SIG-M5 treated with dmso at 0.1 percent for 504 hours (cell line): ENCODE data around the gene FCHSD2.
A peak's percentile ranks its signal among the peaks of the same experiment; 100 is the strongest.
"Not testable (repeated sequence)": the region's sequence is repeated elsewhere in the genome, so short reads cannot be mapped to it uniquely, and the experiment has no call there.

Source experiments
- DNase-seq: peaks from one replicate; lab custom pipeline; 2025; ENCODE audit not compliant: unreplicated experiment; lab: John Stamatoyannopoulos, UW

Gene FCHSD2

DNA sequence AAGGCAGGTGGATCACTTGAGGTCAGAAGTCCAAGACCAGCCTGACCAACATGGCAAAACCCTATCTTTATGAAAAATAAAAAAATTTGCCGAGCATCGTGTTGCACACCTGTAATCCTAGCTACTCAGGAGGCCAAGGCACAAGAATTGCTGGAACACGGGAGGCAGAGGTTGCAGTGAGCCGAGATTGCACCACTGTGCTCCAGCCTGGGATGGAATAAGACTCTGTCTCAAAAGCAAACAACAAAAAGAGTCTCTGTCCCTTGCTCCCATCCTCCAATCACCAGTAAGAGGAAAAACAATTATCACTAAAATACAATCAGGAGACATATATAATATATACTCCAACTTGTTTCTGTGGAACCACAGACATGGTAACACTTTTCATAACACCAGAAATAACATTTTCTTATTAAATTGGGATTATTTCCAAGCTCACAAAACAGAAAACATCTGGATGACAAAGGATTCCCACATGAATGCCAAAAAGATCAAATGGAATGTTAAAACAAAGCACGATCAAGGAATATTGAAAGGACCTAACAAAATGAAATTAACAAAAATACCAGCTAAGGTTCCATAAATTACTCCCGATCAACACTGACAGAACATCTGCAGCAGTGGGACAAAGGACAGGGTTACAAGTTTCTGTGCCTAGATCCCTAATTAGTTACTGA lies 15.2 kb downstream of the FCHSD2 start:
- no peak for DNase-seq

DNA sequence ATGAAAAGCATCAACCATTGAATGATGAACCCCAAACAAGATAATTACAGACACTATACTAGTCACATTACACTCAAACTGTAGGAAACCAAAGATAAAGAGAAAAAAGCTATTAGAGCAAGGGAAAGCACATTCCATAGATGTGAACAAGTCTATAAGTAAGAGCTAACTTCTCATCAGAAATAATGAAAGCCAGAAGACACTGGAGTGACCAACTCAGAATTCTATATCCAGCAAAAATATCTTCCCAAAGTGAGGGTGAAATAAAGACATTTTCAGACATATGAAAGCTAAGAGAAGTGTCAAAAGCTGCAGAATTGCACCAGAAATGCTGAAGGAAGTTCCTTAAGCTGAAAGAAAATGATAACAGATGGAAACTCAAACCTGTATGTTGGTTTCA lies 17.3 kb downstream of the FCHSD2 start:
- no peak for DNase-seq

DNA sequence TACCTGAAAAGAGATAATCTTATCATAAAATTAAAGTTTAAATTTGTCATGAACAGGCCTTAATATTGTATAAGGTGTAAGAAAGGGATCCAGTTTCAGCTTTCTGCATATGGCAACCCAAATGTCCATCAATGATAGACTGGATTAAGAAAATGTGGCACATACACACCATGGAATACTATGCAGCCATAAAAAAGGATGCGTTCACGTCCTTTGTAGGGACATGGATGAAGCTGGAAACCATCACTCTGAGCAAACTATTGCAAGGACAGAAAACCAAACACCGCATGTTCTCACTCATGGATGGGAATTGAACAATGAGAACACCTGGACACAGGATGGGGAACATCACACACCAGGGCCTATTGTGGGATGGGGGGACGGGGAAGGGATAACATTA lies 18.2 kb downstream of the FCHSD2 start:
- not testable (repeated sequence) for DNase-seq

DNA sequence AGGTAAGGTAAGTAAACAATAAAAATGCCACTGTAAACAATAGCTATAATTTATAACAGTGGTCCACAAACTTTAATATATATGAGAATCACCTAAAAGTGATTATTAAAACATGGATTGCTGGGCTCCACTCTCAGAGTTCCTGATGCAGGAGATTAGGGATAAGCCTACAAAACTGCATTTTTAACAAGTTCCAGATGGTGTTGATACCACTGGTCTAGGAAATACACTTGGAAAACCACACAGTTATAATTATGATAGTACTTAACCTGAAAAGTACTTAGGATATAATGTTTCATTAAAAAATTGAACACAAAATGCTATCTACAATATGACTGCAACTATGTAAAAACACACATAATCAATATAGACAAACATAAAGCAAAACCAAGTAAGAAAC lies 20.4 kb downstream of the FCHSD2 start:
- no peak for DNase-seq

DNA sequence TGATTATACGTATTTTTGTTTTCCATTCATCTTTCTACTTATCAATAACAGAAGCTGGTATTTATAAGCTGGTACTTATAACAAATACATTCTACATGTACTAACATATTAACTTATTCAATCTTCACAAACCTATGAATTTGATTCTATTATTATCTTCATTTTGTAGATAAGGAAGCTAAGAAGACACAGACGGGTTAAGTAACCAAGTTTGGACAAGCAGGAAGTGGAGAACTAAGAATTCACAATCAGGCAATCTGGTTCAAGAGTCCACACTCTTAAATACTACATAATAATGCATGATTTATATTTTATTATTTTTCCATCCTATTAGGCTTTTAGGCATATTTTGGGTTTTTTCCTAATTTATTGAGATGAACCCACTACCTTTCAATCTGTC lies 25.0 kb downstream of the FCHSD2 start:
- no peak for DNase-seq

DNA sequence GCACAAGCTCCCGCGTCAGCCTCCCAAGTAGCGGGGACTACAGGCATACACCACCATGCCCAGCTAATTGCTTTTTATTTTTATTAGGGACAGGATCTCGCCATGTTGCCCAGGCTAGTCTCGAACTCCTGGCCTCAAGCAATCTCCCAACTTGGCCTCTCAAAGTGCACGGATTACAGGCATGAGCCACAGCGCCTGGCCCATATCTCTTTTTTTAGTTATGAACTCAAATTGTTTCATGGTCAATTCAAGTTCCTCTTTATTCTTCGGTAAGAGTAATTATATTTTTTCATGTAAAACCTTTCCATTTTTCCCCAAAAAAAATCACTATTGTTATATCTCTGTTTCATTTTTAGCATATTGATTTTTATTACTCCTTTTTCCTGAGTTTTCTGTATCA lies 25.5 kb downstream of the FCHSD2 start:
- DNase-seq = no peak

DNA sequence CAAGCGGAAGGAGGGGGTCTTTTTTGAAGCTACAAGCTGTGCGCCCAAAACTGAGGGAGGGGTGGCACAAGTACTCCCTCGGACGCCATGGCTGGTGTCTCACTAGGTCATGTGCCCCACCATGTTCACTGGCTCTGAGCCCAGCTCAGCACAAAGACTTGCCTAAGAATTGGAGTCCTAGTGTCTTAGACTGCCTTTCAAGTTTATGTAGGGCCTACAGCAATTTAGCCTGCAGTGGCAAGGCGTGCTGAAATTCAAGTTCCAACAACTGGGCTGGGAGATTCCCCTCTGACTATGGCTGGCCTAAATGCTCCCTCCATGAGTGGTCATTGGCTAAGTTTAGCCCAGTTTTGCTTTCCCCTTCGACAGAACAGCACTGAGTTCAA lies 27.3 kb downstream of the FCHSD2 start:
- DNase-seq = no peak

DNA sequence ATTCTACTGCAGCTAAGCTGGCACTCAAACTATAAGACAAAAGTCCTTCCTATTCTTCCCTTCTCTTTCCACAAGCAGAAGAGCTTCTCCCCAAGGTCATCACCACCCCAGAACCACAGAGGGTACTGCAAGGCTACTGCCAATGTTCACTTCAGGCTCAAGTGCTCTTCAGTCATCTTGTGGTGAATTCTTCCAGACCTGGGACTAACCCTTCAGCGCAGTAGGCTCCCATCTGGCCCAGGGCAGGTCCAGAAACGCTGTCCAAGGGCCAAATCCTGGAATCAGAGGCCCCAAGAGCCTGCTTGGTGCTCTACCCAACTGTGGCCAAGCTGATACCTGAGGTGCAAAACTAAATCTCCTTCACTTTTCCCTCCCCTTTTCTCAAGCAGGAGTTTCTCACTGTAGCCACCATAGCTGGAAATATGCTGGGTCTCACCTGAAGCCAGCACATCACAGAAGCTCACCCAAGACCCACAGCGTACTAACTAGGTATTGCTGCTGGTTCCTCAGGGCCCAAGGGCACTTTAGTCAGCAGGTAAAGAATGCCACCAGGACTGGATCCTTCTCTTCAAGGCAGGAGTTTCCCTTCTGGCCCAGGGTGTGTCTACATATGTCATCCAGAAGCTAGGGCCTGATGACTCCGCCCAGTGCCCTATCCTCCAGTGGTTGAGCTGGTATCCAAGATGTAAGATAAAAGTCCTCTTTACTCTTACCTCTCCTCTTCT lies 27.8 kb downstream of the FCHSD2 start:
- peak; percentile 42 for DNase-seq

DNA sequence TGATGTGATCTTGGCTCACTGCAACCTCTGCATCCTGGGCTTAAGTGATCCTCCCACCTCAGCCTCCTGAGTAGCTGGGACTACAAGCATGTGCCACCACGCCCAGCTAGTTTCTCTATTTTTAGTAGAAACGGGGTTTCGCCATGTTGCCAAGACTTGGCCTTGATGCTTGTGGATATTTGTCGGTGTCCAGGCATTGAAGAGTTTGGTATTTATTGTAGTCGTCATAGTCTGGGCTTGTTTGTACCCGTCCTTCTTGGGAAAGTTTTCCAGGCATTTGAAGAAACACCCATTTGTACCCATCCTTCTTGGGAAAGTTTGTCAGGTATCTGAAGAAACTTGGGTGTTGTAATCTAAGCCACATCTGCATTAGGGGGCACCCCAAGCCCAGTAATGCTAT lies 28.7 kb downstream of the FCHSD2 start:
- no peak for DNase-seq

DNA sequence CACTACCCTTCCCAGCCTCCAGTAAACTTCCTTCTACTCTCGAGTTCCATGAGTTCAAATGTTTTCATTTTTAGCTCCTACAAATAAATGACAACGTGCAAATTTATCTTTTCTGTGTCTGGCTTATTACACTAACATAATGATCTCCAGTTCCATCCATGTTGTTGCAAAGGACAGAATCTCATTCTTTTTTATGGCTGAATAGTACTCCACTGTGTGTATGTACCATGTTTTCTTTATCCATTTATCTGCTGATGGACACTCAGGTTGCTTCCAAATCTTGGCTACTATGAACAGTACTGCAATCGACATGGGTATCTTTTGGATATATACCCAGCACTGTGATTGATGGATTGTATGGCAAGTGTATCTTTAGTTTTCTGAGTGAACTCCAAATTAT lies 34.5 kb downstream of the FCHSD2 start:
- no peak for DNase-seq

DNA sequence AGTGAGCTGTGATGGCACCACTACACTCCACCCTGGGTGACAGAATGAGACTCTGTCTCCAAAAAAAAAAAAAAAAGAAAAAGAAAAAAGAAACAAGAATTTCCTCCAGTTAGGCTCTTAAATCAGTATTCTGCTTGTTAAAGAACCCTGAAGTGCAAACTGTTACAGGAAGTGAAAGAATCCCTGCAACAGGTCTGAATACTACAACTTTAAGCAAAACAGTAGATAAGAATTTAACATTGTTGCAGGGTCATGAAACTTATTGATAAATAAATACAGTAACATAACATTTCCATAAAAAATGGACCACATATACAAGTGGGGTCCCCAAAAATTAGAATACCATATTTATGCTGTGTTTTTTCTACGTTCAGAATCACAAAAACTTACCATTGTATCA lies 35.8 kb downstream of the FCHSD2 start:
- DNase-seq = no peak

DNA sequence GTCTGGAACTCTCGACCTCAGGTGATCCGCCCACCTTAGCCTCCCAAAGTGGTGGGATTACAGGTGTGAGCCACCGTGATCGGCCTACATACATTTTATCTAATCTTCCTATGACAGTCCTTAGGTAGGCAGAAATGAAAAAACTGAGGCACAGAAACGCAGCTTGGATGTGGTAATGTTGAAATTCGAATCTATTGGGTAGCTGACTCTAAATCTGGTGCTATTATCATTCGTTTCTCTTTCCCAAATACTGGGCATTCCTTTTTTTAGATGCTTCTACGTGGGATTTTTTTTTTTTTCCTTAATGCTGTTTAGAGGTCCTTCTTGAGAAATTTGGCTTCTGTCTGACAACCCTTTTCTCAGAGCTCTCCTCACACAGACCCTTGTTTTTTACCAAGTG lies 41.5 kb downstream of the FCHSD2 start:
- no peak for DNase-seq

DNA sequence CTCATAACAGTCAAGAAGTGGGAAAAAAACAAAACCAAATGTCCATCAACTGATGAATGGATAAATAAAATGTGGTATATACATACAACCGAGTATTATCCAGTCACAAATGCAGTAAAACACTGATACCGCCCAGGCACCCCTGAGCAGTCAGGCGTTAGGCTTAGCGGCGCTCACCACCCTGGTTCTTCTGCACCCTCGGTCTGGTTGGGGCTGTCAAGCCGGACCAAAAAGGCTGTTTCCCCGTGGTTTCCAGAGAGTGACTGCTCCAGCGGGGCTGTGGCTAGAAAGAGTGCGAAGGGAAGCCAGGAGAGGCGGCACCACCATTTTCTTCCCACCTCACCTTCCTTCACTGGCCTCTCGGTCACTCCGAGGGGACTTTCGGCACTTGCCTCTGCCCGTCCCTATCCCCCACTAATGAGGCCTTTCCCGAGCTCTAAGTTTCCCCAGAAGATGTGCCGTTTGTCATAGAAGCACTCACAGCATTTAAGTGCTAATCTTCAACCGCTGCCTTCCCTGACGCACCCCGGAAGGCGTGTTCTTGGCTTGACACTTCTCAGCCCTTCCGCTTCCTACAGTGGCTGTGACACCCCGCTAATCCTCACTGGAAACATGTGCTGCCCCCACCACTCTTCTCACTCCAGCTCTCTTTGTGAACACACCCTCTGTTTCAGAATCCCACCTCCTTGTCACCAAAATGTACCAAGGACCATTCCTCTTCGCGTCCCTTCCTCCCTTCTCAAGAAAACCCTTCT lies 42.4 kb downstream of the FCHSD2 start:
- DNase-seq = no peak

DNA sequence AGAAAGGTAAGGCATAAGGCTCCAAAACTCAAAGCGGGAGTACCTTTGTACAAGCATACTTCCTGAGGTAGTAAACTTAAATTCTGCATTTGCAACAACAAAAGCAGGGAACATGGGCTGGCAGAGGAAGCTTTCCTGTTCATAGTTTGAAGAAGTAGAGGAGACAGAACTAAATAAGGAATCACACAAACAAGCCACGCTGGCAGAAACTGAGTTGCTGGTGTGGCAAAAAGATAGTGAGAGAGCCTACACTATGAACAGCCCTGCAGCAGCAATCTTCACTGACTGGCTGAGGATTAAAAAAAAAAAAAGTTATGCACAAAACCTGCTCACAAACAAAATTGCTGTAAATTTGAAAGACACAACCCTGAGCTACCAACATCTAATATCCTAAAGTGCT lies 46.5 kb downstream of the FCHSD2 start:
- DNase-seq = no peak

DNA sequence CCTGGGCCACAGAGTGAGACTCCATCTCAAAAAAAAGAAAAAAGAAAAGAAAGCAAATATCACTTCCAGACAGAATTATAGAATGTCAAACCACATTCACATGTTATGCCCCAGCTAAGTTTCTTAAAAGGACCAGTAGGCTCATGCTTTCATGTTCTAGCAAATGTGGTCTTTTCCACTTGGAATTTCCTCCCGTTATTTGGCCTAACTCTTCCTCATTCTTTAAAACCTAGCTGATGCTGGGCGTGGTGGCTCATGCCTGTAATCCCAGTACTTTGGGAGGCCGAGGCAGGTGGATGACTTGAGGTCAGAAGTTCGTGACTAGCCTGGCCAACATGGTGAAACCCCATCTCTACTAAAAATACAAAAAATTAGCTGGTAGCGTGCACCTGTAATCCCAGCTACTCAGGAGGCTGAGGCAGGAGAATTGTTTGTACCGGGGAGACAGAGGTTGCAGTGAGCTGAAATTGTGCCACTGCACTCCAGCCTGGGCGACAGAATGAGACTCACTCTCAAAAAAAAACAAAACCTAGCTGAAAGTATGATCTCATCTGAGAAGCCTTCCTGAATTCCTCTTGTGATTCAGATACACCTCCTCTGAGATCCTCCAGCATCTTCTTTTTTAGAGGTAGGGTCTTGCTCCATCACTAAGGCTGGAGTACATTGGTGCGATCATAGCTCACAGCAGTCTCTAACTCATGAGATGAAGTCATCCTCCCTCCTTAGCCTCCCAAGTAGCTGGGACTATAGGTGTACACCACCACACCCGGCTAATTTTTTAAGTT lies 50.4 kb downstream of the FCHSD2 start:
- DNase-seq = no peak

DNA sequence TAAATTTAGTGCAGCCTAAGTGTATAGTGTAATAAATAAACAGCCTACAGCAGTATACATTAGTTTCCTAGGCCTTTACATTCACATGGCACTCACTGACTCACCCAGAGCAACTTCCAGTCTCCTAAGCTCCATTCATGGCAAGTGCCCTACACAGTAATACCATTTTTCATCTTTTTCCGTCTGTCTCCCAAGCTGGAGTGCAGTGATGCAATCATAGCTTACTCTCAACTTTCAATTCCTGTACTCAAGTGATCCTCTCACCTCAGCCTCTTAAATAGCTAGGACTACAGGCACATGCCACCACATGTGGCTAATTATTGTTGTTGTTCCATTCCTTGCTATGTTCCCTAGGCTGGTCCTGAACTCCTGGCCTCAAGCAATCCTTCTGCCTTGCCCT lies 54.4 kb downstream of the FCHSD2 start:
- DNase-seq = peak; percentile 35

DNA sequence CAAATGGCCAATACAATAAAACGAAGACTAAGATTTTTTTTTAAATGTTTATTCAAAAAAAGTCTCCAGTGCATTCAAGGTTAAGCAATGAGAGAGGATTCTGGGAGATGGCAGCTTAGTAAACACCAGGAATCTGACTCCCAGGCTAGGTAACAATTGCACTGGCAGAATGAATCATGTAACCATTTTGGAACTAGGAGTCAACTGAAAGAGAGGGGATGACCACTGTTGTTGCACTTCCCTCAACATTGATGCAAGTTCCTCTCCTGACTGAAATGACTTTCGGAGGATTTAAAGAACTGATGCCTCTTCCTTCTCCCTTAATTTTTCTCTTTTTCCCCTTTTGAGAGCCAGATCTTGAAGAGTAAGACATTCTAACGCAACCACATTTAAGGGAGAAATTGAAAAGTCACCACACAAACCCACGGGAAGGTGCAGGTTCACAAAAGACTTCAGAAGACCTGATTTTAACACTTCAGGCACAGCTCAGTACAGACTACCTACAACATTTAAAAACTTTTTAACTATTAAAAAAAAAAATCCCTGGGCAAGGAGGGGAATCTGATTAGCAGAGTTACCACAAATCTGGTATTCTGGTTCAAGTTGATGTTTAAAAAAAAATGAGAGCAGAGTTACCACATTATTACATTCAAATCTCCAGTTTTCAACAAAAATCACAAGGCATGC lies 56.8 kb downstream of the FCHSD2 start:
- DNase-seq = peak; percentile 78

DNA sequence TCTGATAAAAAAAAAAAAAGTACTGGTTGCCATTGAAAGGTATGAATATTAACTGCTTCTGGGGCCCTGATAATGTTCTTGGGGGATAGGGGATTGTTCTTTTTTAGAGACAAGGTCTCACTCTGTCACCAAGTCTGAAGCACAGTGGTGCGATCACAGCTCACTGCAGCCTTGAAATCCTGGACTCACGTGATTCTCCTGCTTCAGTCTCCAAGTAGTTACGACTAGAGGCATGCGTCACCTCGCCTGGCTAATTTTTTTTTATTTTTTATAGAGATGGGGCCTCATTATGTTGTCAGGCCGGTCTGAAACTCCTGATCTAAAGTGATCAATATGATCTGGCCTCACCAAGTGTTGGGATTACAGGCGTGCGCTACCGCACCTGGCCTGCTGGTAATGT lies 63.5 kb downstream of the FCHSD2 start:
- no peak for DNase-seq

DNA sequence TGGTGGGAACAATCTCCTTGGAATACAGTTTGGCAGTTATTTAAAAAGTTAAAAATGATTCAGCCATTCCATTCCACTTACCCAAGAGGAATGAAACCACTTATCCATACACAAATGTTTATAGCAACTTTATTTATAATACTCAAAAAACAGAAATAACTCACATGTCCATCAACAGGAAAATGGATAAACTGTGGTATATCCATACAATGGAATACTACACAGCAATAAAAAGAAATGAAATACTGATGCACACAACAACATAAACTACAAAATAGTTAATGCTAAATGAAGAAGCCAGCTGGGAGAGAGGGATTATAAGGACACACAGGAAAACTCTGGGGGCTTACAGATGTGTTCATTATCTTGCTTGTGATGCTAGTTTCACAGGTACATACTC lies 64.7 kb downstream of the FCHSD2 start:
- no peak for DNase-seq

DNA sequence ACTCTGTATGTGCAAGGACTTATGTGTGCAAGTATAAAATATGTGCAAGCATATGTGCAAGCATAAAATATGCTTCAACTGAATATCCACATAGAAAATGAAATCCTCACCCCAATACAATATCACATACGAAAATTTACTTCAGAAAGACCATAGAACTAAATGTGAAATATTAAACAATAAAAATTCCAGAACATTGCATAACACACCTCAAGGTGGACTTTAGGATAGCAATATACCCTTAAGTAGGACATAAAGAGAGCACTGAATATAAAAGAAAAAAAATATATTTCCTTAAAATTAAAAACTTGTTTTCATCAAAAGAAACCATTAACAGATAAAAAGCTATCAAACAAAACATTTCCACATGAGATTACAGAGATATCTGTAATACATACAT lies 67.8 kb downstream of the FCHSD2 start:
- DNase-seq = no peak

DNA sequence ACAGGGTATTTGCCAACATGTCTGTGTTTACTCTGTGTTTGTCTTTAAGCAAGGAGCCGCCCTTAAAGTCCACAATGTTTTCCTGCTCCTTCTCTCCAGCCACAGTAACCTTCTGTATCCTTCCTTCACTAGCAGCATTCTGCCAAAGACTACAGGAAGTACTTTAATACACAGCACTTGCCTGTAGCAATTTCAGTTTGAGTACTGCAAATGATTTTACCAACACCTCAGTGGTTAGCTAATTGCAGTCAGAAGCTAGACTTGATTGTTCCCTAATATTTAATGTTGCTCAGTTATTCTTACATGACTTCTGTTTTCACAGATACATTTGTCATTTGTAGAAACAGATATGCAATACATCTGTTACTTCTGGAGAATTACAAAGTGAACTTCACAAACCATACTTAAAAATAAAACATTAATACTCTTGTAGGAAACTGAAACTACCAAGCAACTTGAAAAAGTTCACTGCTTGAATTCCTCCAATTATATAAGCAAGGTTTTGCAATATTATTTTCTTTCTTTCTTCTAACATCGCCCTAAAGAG lies 69.1 kb downstream of the FCHSD2 start:
- DNase-seq = peak; percentile 38
